RWPE2 (cell line): ENCODE measurements around the gene CUBN.

Source experiments
- ATAC-seq: fragments of 200-7000 bp; cut with Tn5 transposase; 3 replicates; pipeline ENCODE4 v1.9.1; 2021; ENCODE audit warnings: low read depth
- DNase-seq: peaks from one replicate; pipeline ENCODE4 v3.0.0-alpha.2; 2020; ENCODE audit warnings: low spot score
- H3K27ac ChIP-seq: fragments of 450-650 bp; 2 replicates; pipeline ENCODE4 v1.5.1; 2017; ENCODE audit warnings: mild to moderate bottlenecking; ENCODE audit not compliant: poor library complexity, severe bottlenecking
- H3K27me3 ChIP-seq: fragments of 250-450 bp; sonication (Bioruptor Pico); 2 replicates; pipeline ENCODE4 v1.5.1; 2021; ENCODE audit warnings: mild to moderate bottlenecking, moderate library complexity; ENCODE audit not compliant: insufficient read depth, poor library complexity, severe bottlenecking
- H3K36me3 ChIP-seq: fragments of 250-450 bp; sonication (Bioruptor Pico); 2 replicates; pipeline ENCODE4 v1.5.1; 2020; ENCODE audit warnings: low read depth, mild to moderate bottlenecking, moderate library complexity
- H3K4me1 ChIP-seq: fragments of 250-450 bp; sonication (Bioruptor Pico); 2 replicates; pipeline ENCODE4 v1.5.1; 2021; ENCODE audit warnings: mild to moderate bottlenecking, moderate library complexity; ENCODE audit not compliant: insufficient read depth, poor library complexity, severe bottlenecking
- H3K4me3 ChIP-seq: fragments of 250-450 bp; sonication (Bioruptor Pico); 2 replicates; pipeline ENCODE4 v1.5.1; 2021; ENCODE audit warnings: mild to moderate bottlenecking, moderate library complexity; ENCODE audit not compliant: severe bottlenecking
- H3K9me3 ChIP-seq: fragments of 250-450 bp; sonication (Bioruptor Pico); 2 replicates; pipeline ENCODE4 v1.5.1; 2021; ENCODE audit warnings: mild to moderate bottlenecking, moderate library complexity; ENCODE audit not compliant: severe bottlenecking
- TF ChIP-seq, protein P1 (sequence below): fragments of 450-650 bp; IDR thresholded peaks from one replicate; pipeline ENCODE4 v1.5.1; 2017; ENCODE audit warnings: mild to moderate bottlenecking, moderate library complexity; ENCODE audit not compliant: poor library complexity, severe bottlenecking

CUBN gene

DNA sequence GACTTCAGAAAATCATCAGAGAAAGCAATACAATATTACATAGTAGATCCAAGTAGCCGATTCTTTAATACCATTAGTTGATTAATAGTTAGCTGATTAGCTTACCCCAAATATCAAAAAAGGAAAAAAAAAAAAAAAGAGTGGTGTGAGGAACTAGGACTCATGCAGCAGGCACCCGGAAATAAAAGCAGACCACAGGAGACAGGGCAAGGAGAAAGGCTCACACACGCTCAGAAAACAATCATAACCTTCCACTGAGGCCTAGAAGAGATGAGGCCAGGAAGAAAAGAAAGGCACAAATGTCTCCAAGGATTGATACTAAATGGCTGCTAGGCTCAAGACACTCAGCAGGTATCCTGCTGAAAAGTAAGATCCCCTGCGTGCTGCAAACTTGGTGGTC, 45.9 kb upstream of the CUBN start:
- H3K27me3 ChIP-seq: no peaks in the 10 kb centered on the region
- H3K36me3 ChIP-seq: no peaks in the 10 kb centered on the region
- TF ChIP-seq, protein P1, sequence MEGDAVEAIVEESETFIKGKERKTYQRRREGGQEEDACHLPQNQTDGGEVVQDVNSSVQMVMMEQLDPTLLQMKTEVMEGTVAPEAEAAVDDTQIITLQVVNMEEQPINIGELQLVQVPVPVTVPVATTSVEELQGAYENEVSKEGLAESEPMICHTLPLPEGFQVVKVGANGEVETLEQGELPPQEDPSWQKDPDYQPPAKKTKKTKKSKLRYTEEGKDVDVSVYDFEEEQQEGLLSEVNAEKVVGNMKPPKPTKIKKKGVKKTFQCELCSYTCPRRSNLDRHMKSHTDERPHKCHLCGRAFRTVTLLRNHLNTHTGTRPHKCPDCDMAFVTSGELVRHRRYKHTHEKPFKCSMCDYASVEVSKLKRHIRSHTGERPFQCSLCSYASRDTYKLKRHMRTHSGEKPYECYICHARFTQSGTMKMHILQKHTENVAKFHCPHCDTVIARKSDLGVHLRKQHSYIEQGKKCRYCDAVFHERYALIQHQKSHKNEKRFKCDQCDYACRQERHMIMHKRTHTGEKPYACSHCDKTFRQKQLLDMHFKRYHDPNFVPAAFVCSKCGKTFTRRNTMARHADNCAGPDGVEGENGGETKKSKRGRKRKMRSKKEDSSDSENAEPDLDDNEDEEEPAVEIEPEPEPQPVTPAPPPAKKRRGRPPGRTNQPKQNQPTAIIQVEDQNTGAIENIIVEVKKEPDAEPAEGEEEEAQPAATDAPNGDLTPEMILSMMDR: no peak
- H3K4me1 ChIP-seq: peaks cover 13% of the 10 kb centered on the region
- H3K9me3 ChIP-seq: no peaks in the 10 kb centered on the region
- ATAC-seq (no peak), DNase-seq (no peak)
- H3K4me3 ChIP-seq: no peak overlapping the region
- no peak overlapping the region for H3K27ac ChIP-seq

DNA sequence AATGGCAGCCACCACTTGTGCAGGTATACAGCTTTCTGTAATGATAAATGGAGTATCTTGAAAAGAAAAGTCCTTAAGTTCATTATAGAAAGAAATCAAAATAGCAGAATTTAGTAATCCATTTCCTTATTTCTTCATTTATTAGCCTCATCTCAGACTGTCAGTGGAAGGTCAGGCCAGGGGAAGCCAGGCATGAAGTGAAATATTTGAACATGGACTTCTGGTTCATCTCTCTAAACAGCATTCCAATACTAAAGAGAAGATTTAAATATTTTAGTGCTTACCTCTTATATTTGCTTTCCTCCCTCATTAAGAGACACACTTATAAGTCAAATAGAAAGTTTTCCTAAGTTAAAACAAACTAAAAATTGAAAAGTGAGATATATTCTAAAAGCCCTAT, 45.0 kb upstream of the CUBN start:
- TF ChIP-seq, protein P1: no peak
- no peak overlapping the region for H3K4me3 ChIP-seq
- ATAC-seq (no peak), DNase-seq (no peak)
- H3K4me1 ChIP-seq: peaks cover 13% of the 10 kb centered on the region
- H3K9me3 ChIP-seq: no peaks in the 10 kb centered on the region
- H3K27me3 ChIP-seq: no peaks in the 10 kb centered on the region
- H3K27ac ChIP-seq: no peak overlapping the region
- no peaks in the 10 kb centered on the region for H3K36me3 ChIP-seq

DNA sequence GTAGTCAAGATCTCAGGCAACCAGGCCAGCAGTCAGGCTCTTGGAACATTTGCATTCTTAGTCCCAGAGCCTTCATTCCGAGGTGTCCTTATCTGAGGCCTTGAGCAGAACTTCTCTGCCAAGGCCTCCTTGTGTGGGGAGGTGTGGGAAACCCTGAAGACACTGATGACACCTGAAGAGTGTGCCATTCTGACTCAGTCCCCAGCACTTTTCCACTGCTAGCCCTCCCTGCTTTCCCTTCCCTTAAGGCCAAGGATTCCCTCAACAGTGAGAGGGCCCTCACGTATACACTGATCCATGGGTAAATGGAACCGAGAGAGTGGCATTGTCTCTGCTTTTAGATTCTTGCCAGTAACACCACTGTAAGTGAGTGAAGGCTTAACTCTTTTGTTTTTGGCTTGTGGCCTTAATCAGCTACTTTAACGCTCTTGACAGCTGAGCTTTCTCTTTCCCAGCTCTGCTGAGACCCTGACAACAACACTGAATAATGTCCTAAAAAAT, 41.6 kb upstream of the CUBN start:
- H3K27ac ChIP-seq: no peak overlapping the region
- H3K9me3 ChIP-seq: no peaks in the 10 kb centered on the region
- TF ChIP-seq, protein P1: no peak
- H3K4me3 ChIP-seq: no peak overlapping the region
- peaks cover 8% of the 10 kb centered on the region for H3K4me1 ChIP-seq
- no peak for ATAC-seq
- H3K27me3 ChIP-seq: no peaks in the 10 kb centered on the region
- DNase-seq: no peak
- no peaks in the 10 kb centered on the region for H3K36me3 ChIP-seq

DNA sequence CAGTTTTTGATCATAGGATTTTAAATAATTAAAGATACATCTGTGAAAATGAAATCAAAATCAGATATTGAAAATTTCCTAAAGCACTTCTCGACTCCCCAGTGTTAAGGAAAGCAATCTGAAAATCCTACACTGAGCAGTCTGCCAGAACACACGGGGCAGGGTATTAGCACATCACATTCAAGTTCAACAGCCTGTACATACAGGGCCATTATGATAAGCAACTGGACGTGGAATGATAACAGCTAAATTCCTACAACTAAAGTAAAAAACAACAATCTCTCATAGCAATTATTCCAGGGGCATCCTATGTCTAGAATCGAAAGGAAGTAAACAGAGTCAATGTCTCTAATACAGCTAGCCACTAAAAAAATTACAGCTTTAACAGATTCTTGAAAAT, 40.2 kb upstream of the CUBN start:
- no peak for ATAC-seq
- no peak overlapping the region for H3K4me3 ChIP-seq

DNA sequence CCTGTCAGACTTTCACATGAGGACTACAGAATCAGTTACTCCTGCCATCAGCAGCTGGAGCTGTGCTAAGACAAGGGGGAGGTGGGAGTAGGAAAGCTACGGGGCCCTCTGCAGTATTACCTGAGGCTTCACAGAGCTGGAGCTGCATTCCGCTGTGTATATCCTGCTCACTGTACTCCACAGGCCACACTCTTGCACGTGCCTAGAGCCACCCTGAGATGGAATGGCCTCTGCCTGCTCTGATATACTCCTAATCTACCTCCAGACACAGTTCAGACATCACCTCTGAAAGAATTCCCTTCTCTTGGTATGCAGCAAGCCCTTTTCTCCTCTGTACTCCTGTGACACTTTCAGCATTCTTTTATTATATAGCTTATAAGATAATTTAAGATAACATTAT, 37.1 kb upstream of the CUBN start:
- ATAC-seq (no peak), DNase-seq (no peak)
- no peaks in the 10 kb centered on the region for H3K9me3 ChIP-seq
- H3K4me3 ChIP-seq: no peak overlapping the region
- TF ChIP-seq, protein P1: no peak
- no peak overlapping the region for H3K27ac ChIP-seq
- H3K27me3 ChIP-seq: no peaks in the 10 kb centered on the region
- H3K4me1 ChIP-seq: no peaks in the 10 kb centered on the region
- no peaks in the 10 kb centered on the region for H3K36me3 ChIP-seq

More for the DNA sequence above, 40.2 kb upstream of the CUBN start:
- no peaks in the 10 kb centered on the region for H3K4me1 ChIP-seq
- no peaks in the 10 kb centered on the region for H3K27me3 ChIP-seq
- no peak for DNase-seq
- TF ChIP-seq, protein P1: no peak
- H3K36me3 ChIP-seq: no peaks in the 10 kb centered on the region
- H3K27ac ChIP-seq: no peak overlapping the region
- no peaks in the 10 kb centered on the region for H3K9me3 ChIP-seq
